Smooth muscle cell of the brain vasculature (primary cell): ENCODE data around the gene IQGAP1.

ENCODE experiments used
- DNase-seq: peaks from one replicate; pipeline ENCODE4 v3.0.0-alpha.2; 2012; ENCODE audit warnings: low read depth, low spot score

IQGAP1 gene

DNA sequence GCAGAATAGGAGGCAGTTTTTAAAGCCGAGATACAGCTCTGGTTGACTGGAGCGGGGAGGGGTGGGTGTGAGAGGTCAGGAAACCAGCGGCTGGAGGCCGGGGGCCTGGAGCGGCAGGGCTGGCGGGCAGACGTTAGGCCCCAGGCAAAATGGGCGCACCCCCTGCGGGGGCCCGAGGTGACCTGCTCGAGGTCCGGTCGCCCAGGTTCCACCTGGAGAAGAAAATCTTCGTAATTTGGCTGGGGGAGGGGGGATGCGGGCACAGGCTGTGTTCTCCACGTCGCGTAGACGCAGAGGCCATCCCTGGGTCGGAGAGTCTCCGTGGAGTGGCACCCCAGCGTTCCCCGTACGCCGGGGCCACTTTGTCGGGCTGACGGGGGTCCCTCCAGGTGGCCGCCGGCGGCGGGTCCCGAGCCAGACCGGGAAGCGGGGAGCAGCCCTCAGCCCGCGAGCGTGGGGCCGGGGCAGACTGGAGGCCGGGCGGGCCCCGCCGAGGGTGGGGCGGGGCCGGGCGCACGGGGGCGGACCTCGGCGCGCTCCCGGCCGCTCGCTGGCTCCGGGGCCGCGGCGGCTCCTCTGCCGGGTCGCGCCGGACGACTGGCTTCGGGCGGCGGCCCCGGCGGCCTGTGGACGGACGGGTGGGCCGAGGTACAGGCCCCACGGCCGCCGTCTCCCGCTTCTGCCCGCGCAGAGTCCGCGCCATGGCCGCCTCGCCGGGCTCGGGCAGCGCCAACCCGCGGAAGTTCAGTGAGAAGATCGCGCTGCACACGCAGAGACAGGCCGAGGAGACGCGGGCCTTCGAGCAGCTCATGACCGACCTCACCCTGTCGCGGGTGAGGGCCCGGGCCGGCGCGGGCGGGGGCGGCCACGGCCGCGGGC, 141.6 kb downstream of the IQGAP1 start, which contains the start of gene CRTC3:
Gene CRTC3, plus strand, starts transcription at position 553 of the 879 bp plus-strand sequence. Its CDS starts 149 bp downstream, at position 702.
- DNase-seq = no peak

GRCh38 chr15:90530250-90531051, 142.4 kb downstream of the IQGAP1 start:
- DNase-seq = no peak

GRCh38 chr15:90531147-90531546, 143.1 kb downstream of the IQGAP1 start:
- DNase-seq = no peak

DNA sequence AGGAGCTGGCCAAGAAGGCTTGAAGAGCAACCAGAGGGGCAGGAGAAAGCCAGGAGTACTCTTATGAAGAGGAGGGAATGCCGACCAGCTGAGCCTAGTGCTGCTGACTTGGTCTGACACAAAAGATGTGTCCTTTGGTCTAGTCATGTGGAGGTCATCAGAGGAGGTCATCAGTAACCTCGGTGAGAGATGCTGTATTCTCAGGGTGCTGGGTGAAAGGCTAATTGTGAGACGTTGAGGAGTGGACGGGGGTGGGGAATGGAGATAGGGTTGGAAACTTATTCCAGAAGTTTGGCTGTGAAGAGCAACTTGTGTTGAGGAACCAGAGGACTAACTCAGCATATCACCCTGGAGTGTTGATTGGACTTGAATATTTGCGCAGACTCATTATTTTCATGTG, 147.2 kb downstream of the IQGAP1 start:
- DNase-seq = no peak

- no peak for DNase-seq
Observed at GRCh38 chr15:90539789-90540188, 151.7 kb downstream of the IQGAP1 start.

GRCh38 chr15:90540768-90541167, 152.7 kb downstream of the IQGAP1 start:
- DNase-seq = no peak

- no peak for DNase-seq
Observed at GRCh38 chr15:90545095-90545494, 157.1 kb downstream of the IQGAP1 start.

DNA sequence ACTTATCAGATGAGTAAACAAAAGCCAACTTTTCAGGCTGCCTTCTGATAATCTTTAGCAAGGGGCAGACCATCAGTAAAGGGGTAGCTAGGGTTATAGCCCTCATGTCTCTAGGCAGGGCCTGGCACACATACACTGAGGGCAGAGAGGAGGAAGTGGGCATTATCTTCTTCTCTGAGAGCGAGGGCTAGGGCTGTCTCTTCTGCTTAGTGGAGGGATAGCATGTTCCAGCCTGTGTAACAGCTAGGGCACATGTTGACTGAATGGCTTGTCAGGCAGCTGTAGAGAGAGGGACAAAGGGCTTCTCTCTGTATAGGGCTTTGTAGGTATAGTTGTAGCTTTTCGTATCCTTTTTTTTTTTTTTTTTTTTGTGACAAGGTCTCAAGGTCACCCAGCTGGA, 159.5 kb downstream of the IQGAP1 start:
- DNase-seq = no peak

GRCh38 chr15:90550919-90551318, 162.9 kb downstream of the IQGAP1 start:
- DNase-seq = no peak
